Neural progenitor cell (in vitro differentiated cells): ENCODE measurements around the gene COL24A1. TPM values are rescaled to one million over a fixed set of nuclear protein-coding genes. Genes with fewer than 3 reads are reported as not detected.

ENCODE experiments used
- DNase-seq: peaks from one replicate; pipeline ENCODE4 v3.0.0-alpha.2; 2016; ENCODE audit warnings: low spot score
- H2AFZ ChIP-seq: fragments of 200-600 bp; sonication (generic); replicated peaks from 2 replicates; pipeline ENCODE4 v1.6.1; 2016; ENCODE audit warnings: antibody characterized with exemption
- H3F3A ChIP-seq: fragments of 200-600 bp; sonication (generic); 2 replicates; pipeline ENCODE4 v1.6.1; 2016; ENCODE audit warnings: antibody characterized with exemption, low read depth
- H3K27ac ChIP-seq: fragments of 200-600 bp; sonication (generic); 2 replicates; pipeline ENCODE4 v1.5.1; 2016; ENCODE audit warnings: mild to moderate bottlenecking
- H3K27me3 ChIP-seq: fragments of 200-600 bp; sonication (generic); 2 replicates; pipeline ENCODE4 v1.6.1; 2016; ENCODE audit warnings: mild to moderate bottlenecking, moderate library complexity
- H3K36me3 ChIP-seq: fragments of 200-600 bp; sonication (generic); 2 replicates; pipeline ENCODE4 v1.5.1; 2016
- H3K4me1 ChIP-seq: fragments of 200-600 bp; sonication (generic); 2 replicates; pipeline ENCODE4 v1.6.1; 2016; ENCODE audit warnings: mixed run types
- H3K4me2 ChIP-seq: fragments of 200-600 bp; sonication (generic); 2 replicates; pipeline ENCODE4 v1.6.1; 2016
- H3K4me3 ChIP-seq: fragments of 200-600 bp; sonication (generic); 2 replicates; pipeline ENCODE4 v1.5.1; 2016
- H3K79me2 ChIP-seq: fragments of 200-600 bp; sonication (generic); 2 replicates; pipeline ENCODE4 v1.6.1; 2016; ENCODE audit warnings: low read depth
- H3K9ac ChIP-seq: fragments of 200-600 bp; sonication (generic); 2 replicates; pipeline ENCODE4 v1.6.1; 2016
- H3K9me3 ChIP-seq: fragments of 200-600 bp; sonication (generic); 2 replicates; pipeline ENCODE4 v1.5.1; 2016; ENCODE audit warnings: low read depth
- H4K20me1 ChIP-seq: fragments of 200-600 bp; sonication (generic); 2 replicates; pipeline ENCODE4 v1.6.1; 2016; ENCODE audit warnings: low read depth
- H3K27ac Mint-ChIP-seq: 3 replicates; pipeline ENCODE4 v1.8.0; 2021; ENCODE audit warnings: mixed read lengths
- H3K27me3 Mint-ChIP-seq: 2 replicates; pipeline ENCODE4 v1.8.0; 2022; ENCODE audit warnings: low read depth, mild to moderate bottlenecking, inconsistent platforms, moderate library complexity, mixed read lengths; ENCODE audit not compliant: insufficient read depth
- H3K36me3 Mint-ChIP-seq: 3 replicates; pipeline ENCODE4 v1.8.0; 2021; ENCODE audit warnings: mixed read lengths
- H3K4me1 Mint-ChIP-seq: 3 replicates; pipeline ENCODE4 v1.8.0; 2021; ENCODE audit warnings: mixed read lengths
- H3K4me3 Mint-ChIP-seq: 3 replicates; pipeline ENCODE4 v1.8.0; 2021; ENCODE audit warnings: mild to moderate bottlenecking, moderate library complexity, mixed read lengths
- H3K9me3 Mint-ChIP-seq: 3 replicates; pipeline ENCODE4 v1.8.0; 2020; ENCODE audit warnings: mixed read lengths
- EZH2 ChIP-seq: fragments of 200-600 bp; sonication (generic); IDR thresholded peaks from 2 replicates; pipeline ENCODE4 v1.6.1; 2017; ENCODE audit warnings: antibody characterized with exemption, mild to moderate bottlenecking, moderate library complexity
- EZH2phosphoT487 ChIP-seq: fragments of 200-600 bp; sonication (generic); IDR thresholded peaks from 2 replicates; pipeline ENCODE4 v1.6.1; 2017; ENCODE audit warnings: antibody characterized with exemption
- total RNA-seq: library from RNA; depleted of rRNA; stranded (reverse); fragments of >200 nt; gene quantifications from 2 replicates; pipeline ENCODE4 v1.2.3, GENCODE V29; 2015; ENCODE audit warnings: low replicate concordance
- TF ChIP-seq, protein P1 (sequence below): fragments of 200-600 bp; sonication (generic); IDR thresholded peaks from 2 replicates; pipeline ENCODE4 v1.5.1; 2017; ENCODE audit warnings: antibody characterized with exemption, mild to moderate bottlenecking

The COL24A1 gene
- total RNA-seq, 1 donor from 2014 or later, result not detected

- Mint-ChIP-seq H3K36me3 (no peaks in the 10 kb centered on the region), H3K4me3 (no peak overlapping the region), H3K4me1 (no peaks in the 10 kb centered on the region), H3K27ac (no peak overlapping the region), H3K27me3 (no peaks in the 10 kb centered on the region), H3K9me3 (no peaks in the 10 kb centered on the region)
- Histone ChIP-seq H3F3A (no peaks in the 10 kb centered on the region), H3K27ac (no peak overlapping the region), H3K9ac (no peak overlapping the region), H3K4me3 (no peak overlapping the region), H3K4me2 (no peak overlapping the region), H3K9me3 (no peaks in the 10 kb centered on the region), H3K4me1 (no peaks in the 10 kb centered on the region), H4K20me1 (no peaks in the 10 kb centered on the region), H3K79me2 (no peaks in the 10 kb centered on the region), H3K36me3 (no peaks in the 10 kb centered on the region), H3K27me3 (no peaks in the 10 kb centered on the region), H2AFZ (no peak overlapping the region)
- TF ChIP-seq, protein P1, sequence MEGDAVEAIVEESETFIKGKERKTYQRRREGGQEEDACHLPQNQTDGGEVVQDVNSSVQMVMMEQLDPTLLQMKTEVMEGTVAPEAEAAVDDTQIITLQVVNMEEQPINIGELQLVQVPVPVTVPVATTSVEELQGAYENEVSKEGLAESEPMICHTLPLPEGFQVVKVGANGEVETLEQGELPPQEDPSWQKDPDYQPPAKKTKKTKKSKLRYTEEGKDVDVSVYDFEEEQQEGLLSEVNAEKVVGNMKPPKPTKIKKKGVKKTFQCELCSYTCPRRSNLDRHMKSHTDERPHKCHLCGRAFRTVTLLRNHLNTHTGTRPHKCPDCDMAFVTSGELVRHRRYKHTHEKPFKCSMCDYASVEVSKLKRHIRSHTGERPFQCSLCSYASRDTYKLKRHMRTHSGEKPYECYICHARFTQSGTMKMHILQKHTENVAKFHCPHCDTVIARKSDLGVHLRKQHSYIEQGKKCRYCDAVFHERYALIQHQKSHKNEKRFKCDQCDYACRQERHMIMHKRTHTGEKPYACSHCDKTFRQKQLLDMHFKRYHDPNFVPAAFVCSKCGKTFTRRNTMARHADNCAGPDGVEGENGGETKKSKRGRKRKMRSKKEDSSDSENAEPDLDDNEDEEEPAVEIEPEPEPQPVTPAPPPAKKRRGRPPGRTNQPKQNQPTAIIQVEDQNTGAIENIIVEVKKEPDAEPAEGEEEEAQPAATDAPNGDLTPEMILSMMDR, result no peak
- TF ChIP-seq EZH2phosphoT487, result no peak
- DNase-seq, result no peak
These were observed 220.1 kb downstream of the COL24A1 start for GRCh38 chr1:85936470-85936869.

GRCh38 chr1:85936057-85936456 is 220.5 kb downstream of the COL24A1 start:
- DNase-seq, result no peak
- Mint-ChIP-seq H3K27ac (no peak overlapping the region), H3K4me3 (no peak overlapping the region), H3K27me3 (no peaks in the 10 kb centered on the region), H3K36me3 (no peaks in the 10 kb centered on the region), H3K9me3 (no peaks in the 10 kb centered on the region), H3K4me1 (no peaks in the 10 kb centered on the region)
- Histone ChIP-seq H3K4me3 (no peak overlapping the region), H3K9ac (no peak overlapping the region), H3K4me1 (no peaks in the 10 kb centered on the region), H3K79me2 (no peaks in the 10 kb centered on the region), H3F3A (no peaks in the 10 kb centered on the region), H3K27me3 (no peaks in the 10 kb centered on the region), H3K9me3 (no peaks in the 10 kb centered on the region), H3K36me3 (no peaks in the 10 kb centered on the region), H3K27ac (no peak overlapping the region), H2AFZ (no peak overlapping the region), H3K4me2 (no peak overlapping the region), H4K20me1 (no peaks in the 10 kb centered on the region)
- TF ChIP-seq, protein P1, result no peak

- H3K4me3 ChIP-seq, result no peak overlapping the region
- Mint-ChIP-seq H3K27me3 (no peaks in the 10 kb centered on the region), H3K36me3 (no peaks in the 10 kb centered on the region), H3K9me3 (no peaks in the 10 kb centered on the region), H3K4me1 (no peaks in the 10 kb centered on the region), H3K4me3 (no peak overlapping the region), H3K27ac (no peak overlapping the region)
- no peak overlapping the region for H3K4me2 ChIP-seq
- DNase-seq, result no peak
- no peak overlapping the region for H3K9ac ChIP-seq
- no peaks in the 10 kb centered on the region for H4K20me1 ChIP-seq
- H3K36me3 ChIP-seq, result no peaks in the 10 kb centered on the region
- H3K79me2 ChIP-seq, result no peaks in the 10 kb centered on the region
- TF ChIP-seq EZH2phosphoT487, result no peak
- TF ChIP-seq, protein P1, result no peak
- no peak for TF ChIP-seq EZH2
- no peak overlapping the region for H2AFZ ChIP-seq
- no peaks in the 10 kb centered on the region for H3K27me3 ChIP-seq
- no peaks in the 10 kb centered on the region for H3K9me3 ChIP-seq
- H3K4me1 ChIP-seq, result no peaks in the 10 kb centered on the region
- H3F3A ChIP-seq, result no peaks in the 10 kb centered on the region
- no peak overlapping the region for H3K27ac ChIP-seq
These were observed 221.3 kb downstream of the COL24A1 start for GRCh38 chr1:85935234-85935633.

DNA sequence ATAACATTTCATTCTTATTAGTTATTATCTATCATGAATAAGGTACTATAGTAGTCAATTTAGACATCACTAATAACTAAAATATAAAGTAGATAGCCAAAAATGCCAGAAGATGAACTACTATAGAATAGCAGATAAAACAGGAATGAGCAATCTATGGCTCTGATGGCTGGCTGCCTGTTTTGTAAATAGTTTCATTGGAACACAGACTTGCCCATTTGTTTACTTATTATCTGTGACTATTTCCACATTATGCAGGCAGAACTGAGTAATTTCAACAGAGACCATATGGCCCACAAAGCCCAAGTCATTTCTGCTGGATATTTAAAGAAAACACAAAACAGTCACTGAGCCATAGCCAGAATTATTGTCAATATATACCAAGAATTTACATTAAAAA is 222.1 kb downstream of the COL24A1 start:
- no peak for DNase-seq
- Histone ChIP-seq H4K20me1 (no peaks in the 10 kb centered on the region), H2AFZ (no peak overlapping the region), H3F3A (no peaks in the 10 kb centered on the region), H3K4me2 (no peak overlapping the region), H3K9ac (no peak overlapping the region), H3K4me1 (no peaks in the 10 kb centered on the region), H3K4me3 (no peak overlapping the region), H3K27ac (no peak overlapping the region), H3K27me3 (no peaks in the 10 kb centered on the region), H3K9me3 (no peaks in the 10 kb centered on the region), H3K79me2 (no peaks in the 10 kb centered on the region), H3K36me3 (no peaks in the 10 kb centered on the region)
- Mint-ChIP-seq H3K9me3 (no peaks in the 10 kb centered on the region), H3K4me3 (no peak overlapping the region), H3K27ac (no peak overlapping the region), H3K36me3 (no peaks in the 10 kb centered on the region), H3K4me1 (no peaks in the 10 kb centered on the region), H3K27me3 (no peaks in the 10 kb centered on the region)
- TF ChIP-seq EZH2phosphoT487 (no peak), EZH2 (no peak)
- TF ChIP-seq, protein P1, result no peak
